Measurements from ENCODE around the gene CNR2.
"Not testable (repeated sequence)": the region's sequence is repeated elsewhere in the genome, so short reads cannot be mapped to it uniquely, and the experiment has no call there.

Gene CNR2

DNA sequence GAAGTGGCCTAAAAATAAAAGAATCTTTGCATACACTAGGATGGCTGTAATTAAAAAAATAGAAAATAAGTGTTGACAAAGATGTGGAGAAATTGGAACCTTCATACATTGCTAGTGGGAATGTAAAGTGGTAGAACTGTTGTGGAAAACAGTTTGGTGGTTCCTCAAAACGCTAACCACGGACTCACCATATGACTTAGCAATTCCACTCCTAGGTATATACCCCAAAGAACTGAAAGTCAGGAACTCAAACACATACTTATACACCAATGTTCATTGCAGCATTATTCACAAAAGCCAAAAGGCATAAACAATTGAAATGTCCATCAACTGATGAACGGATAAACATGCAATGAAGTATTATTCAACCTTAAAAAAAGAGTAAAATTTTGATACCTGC lies 77.1 kb downstream of the CNR2 start:
- DNase-seq (ENCODE audit: low spot score), result no peak

DNA sequence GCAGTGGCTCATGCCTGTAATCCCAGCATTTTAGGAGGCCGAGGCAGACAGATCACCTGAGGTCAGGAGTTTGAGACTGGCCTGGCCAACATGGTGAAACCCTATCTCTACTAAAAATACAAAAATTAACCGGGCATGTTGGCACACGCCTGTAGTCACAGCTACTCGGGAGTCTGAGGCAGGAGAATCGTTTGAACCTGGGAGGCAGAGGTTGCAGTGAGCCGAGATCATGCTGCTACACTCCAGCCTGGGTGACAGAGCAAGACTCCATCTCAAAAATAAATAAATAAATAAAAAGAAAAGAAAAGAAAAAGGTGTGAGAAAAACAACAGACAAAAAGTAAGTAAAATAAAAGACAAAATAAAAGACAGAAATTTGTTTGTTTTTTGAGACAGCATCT lies 79.0 kb downstream of the CNR2 start:
- DNase-seq (ENCODE audit: low spot score), result not testable (repeated sequence)

DNA sequence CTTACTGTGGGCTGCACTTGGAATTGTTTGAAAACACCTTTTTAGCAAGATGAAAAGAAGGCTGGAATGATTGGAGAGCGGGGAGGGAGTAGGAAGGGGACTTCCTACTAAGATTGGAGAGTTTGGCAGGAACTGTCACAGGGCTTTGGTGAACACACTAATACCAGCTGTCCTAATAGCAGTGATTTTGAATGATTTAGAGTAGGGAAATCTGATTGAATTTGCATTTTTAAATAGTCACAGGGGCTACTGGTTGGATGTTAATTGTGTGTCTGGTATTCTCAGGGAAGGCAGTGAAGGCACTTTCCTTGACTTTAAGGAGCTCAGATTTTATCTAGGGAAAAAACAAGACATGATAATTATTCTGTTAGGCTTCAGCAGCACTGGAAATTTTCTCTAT lies 85.4 kb downstream of the CNR2 start:
- no peak for DNase-seq (ENCODE audit: low spot score)

DNA sequence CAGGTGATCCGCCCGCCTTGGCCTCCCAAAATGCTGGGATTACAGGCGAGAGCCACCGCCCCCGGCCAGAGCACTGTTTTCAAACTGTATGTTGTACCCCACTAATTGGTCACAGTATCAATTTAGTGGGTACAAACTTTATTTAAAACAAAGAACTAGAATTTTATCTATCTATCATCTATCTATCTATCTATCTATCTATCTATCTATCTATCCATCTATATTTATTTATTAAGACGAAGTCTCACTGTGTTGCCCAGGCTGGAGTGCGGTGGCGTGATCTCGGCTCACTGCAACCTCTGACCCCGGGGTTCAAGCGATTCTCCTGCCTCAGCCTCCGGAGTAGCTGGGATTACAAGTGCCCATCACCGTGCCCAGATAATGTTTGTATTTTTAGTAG lies 86.6 kb downstream of the CNR2 start:
- not testable (repeated sequence) for DNase-seq (ENCODE audit: low spot score)

DNA sequence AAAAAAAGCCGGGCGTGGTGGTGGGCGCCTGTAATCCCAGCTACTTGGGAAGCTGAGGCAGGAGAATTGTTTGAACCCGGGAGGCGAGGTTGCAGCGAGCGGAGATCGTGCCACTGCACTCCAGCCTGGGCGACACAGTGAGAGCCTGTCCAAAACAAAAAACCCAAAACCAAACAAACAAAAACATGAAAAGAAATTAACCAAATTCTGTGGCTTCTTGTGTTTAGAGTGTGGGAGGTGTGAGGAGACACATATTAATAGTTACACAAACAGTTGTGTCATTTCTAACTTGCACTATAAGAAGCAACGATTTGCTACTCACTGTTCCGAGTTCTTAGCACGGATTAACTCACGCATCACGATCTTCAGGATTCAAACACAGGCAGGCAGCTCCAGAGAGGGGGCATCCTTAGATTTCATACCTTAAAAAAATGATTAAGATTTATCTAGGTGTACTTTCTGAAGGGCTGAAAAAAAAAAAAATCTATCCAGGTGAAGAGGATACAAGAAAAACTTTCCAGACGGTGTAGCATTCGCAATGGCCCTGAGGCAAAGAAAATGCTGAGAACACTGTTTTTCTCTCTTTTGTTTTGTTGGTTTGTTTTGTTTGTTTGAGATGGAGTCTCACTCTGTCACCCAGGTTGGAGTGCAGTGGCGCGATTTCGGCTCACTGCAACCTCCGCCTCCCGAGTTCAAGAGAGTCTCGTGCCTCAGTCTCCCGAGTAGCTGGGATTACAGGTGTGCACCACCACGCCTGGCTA lies 87.2 kb downstream of the CNR2 start:
- peak; percentile 20 for DNase-seq (ENCODE audit: low spot score)

DNA sequence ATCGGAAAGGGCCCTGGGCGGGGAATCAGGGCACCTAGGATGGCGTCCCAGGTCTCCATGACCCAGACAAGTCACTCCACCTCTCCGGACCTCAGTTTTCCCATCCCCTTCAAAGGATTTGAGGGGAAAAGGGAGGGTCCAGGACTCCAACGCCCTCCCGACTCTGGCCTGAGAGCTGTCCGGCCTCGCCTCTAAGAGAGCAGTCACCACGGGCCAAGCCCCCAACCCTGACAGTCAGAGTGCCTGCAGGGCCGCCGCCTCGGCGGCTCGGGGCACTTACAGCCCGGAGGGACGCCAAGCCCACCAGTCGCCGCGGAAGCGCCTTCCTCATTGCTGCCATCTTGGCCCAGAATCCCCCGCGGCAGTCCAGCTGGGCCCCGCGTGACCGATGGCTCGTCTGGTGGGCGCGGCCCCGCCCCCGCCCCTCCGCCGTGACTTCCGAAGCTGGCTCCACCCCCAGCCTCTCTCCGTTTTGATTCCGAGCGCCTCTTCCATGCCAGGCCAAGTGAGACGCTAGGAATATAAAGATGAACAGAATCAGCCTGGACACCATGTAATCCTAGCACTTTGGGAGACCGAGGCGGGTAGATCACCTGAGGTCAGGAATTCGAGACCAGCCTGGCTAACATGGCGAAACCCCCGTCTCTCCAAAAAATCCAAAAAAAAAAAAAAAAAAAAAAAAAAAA lies 87.9 kb downstream of the CNR2 start, which contains the start of gene HMGCL:
Gene HMGCL (minus strand): TSS at position 354 of the 686 bp plus-strand sequence. CDS start 14 bp downstream, at position 340.
- DNase-seq (ENCODE audit: low spot score), result peak; percentile 87

DNA sequence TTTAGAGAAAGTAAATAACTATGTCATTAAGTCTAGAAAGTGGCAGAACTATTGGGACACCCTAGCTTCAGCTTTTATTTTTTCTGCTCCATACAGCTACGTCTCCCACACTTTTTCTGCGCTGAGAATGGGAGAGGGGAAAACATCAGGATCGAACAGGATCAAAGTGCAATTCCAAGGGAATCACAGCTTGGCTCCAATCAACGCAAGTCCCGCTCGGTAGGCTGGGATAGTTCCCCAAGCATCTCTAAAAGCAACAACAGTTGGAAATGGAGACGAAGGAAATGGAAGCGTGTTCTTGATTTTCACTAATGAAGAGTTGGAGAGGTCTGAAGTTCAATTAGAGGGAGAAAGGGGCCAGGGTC lies 88.5 kb downstream of the CNR2 start:
- no peak for DNase-seq (ENCODE audit: low spot score)

DNA sequence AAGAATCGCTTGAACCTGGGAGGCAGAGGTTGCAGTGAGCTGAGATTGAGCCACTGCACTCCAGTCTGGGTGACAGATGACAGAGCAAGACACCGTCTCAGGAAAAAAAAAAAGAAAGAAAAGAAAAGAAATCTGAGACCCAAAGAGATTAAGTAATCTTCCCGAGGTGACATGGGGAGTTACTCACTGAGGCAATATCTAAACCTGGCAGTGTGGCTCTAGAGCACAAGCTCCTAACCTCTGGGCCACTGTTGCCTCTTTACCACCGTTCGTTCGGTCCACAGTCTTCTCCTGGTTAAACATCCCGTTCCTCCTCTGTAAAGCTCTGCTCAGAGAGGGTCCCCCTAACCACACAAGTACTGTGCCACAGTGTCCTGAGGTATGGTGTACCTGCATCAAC lies 89.4 kb downstream of the CNR2 start:
- no peak for DNase-seq (ENCODE audit: low spot score)
